ENCODE measurements around the gene ATP6V0E1. TPM values are rescaled to one million over a fixed set of nuclear protein-coding genes. Genes with fewer than 3 reads are reported as not detected.
A peak's percentile ranks its signal among the peaks of the same experiment; 100 is the strongest.

ATP6V0E1 gene
- total RNA-seq: 100 to 1,000 TPM; 110 to 144 TPM

DNA sequence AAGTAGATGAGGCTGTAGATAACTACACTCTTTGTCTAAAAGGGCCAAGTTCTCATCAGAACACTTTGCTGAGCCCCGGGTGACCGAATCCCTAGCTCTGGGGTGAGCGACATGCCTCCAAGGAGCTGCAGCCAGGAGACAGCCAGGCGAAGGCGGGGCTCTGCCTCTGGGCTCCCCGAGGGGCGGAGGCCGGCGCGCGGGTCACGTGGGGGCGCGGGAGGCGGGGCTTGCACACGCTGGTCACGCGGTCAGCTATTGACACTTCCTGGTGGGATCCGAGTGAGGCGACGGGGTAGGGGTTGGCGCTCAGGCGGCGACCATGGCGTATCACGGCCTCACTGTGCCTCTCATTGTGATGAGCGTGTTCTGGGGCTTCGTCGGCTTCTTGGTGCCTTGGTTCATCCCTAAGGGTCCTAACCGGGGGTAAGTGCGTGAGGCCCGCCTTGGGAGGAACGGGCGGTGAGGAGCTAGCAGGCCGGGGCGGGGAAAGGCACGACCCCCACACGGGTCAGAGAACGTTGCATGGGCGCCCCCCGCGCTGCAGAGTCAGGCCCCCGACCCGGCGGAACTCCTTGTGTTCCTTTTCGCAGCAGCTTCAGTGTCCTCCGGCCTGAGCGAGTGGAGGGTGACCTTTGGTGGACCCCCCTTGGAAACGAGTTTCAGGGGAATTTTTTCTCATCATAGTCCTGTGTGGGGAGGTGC lies at the start of gene ATP6V0E1:
Gene ATP6V0E1, plus strand, starts transcription at position 230 of the 702 bp plus-strand sequence. Its CDS starts 90 bp downstream, at position 320.
- Mint-ChIP-seq H3K36me3 (peaks cover 26% of the 10 kb centered on the region), H3K4me3 (peak within 1 kb of the TSS; percentile 94), H3K27me3 (no peaks in the 10 kb centered on the region), H3K4me1 (peaks cover 27% of the 10 kb centered on the region), H3K27ac (peak within 1 kb of the TSS; percentile 99), H3K9me3 (ENCODE audit: low read depth) (no peaks in the 10 kb centered on the region)
- ATAC-seq: peak; percentile 96
- CTCF ChIA-PET: interaction anchor here (0.6 to 2.8 kb wide), 25 partner anchors 11 to 348 kb away, joined by 3 to 28 read pairs (median 5); partner anchors contain the start of genes BNIP1 and RPL26L1
- peak; percentile 97 for DNase-seq

DNA sequence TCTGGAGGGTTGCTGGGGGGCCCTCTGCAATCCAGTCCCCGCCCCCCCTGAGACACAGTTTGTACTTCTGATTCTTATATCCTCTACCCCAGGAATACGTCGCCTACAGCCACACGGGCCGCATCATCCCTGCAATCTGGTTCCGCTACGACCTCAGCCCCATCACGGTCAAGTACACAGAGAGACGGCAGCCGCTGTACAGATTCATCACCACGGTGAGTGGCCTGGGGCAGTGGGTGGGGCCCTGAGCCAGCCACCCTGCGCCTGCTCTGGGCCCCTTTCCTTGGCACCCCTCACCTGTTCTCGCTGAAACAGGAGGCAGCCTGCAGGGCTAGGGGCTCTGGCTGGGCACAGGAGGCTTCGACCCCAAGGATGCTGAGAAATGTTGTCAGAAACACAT lies 48.5 kb upstream of the ATP6V0E1 start:
- H3K4me1 Mint-ChIP-seq: peaks cover 2% of the 10 kb centered on the region
- H3K36me3 Mint-ChIP-seq: no peaks in the 10 kb centered on the region
- CTCF ChIA-PET: interaction anchor here (1.2 to 14.2 kb wide), 3 partner anchors 215 to 225 kb away, joined by 3 to 291 read pairs (median 11); no protein-coding TSS in a partner anchor
- no peaks in the 10 kb centered on the region for H3K27me3 Mint-ChIP-seq
- ATAC-seq: no peak
- no peaks in the 10 kb centered on the region for H3K9me3 Mint-ChIP-seq (ENCODE audit: low read depth)
- no peak overlapping the region for H3K4me3 Mint-ChIP-seq
- no peak overlapping the region for H3K27ac Mint-ChIP-seq
- DNase-seq: no peak

DNA sequence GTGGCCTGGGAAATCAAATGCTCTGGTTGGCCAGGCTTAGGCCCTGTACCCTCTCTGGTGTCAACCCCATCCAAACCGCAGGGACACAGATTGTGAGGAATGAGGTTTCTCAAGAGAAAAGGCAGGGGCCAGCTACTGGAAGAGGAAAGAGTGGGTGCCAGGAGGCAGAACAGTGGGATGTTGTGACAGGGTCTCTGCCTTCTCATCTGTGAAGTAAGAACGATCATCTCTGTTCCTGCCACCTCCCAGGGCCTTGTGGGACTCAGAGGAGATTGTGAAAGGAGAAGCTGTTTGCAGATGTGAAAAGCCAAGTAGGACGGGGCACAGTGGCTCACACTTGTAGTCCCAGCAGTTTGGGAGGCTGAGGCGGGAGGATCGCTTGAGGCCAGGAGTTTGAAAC lies 47.2 kb upstream of the ATP6V0E1 start:
- no peak overlapping the region for H3K4me3 Mint-ChIP-seq
- H3K27ac Mint-ChIP-seq: no peak overlapping the region
- ATAC-seq (no peak), DNase-seq (no peak)
- CTCF ChIA-PET: interaction anchor here (1.2 to 14.2 kb wide), 4 partner anchors 164 to 227 kb away, joined by 3 to 291 read pairs (median 7); no protein-coding TSS in a partner anchor
- H3K36me3 Mint-ChIP-seq: no peaks in the 10 kb centered on the region
- peaks cover 2% of the 10 kb centered on the region for H3K4me1 Mint-ChIP-seq
- H3K27me3 Mint-ChIP-seq: no peaks in the 10 kb centered on the region
- H3K9me3 Mint-ChIP-seq (ENCODE audit: low read depth): no peaks in the 10 kb centered on the region

DNA sequence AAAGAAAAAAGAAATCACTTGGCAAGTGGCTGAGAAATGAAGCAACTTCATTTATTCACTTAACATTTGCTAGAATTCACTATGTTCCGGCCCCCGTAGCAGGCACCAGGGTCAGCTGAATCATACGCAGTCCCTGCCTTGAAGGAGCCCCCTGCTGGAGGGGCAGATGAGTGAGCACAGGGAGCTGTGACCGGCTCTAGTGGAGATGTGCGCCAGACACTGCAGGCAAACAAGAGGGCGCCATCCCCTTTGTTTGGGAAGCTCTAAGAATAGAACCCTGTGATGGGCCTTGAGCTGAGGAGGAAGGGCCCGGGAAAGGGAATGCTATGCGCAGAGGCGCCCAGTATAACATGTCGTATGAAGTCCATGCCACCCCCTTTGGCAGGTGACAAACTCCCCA lies 44.5 kb upstream of the ATP6V0E1 start:
- Mint-ChIP-seq H3K9me3 (ENCODE audit: low read depth) (no peaks in the 10 kb centered on the region), H3K4me3 (no peak overlapping the region), H3K4me1 (no peaks in the 10 kb centered on the region), H3K36me3 (no peaks in the 10 kb centered on the region), H3K27me3 (no peaks in the 10 kb centered on the region), H3K27ac (no peak overlapping the region)
- CTCF ChIA-PET: interaction anchor here (1.2 to 14.2 kb wide), 3 partner anchors 7 to 229 kb away, joined by 3 to 291 read pairs (median 7); no protein-coding TSS in a partner anchor
- DNase-seq (no peak), ATAC-seq (no peak)

DNA sequence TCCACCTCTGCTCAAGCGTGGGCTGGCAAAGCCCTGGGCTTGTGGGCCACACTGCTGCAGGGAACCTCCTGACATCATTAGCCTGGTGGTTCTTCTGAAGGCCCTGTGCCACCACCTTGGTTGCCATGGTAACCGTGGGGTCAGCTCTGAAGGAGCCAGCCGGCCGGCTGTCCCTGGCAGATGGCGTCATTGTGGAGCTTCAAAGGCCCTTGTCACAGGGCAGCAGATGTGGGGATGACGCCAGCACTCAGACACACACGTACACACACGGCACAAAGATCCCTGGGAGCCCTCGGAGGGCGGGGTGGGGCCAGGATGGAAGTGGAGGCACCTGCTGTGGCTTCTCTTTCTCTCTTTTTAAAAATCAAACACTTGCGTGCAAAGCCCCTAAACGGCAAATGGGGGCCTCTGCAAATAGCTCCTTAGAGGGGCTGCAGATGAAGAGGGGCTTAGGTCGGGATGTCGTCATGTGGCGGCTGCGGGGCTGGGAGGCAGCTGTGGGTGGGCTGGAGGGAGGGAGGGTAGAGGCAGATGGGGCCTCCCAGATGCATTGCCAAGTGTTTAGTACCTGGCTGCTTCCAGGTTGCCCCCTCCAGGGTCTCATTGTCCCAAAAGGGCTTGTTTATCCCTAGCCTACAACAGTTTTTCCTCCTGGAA lies 43.8 kb upstream of the ATP6V0E1 start:
- Mint-ChIP-seq H3K27ac (no peak overlapping the region), H3K27me3 (no peaks in the 10 kb centered on the region), H3K4me1 (no peaks in the 10 kb centered on the region), H3K9me3 (ENCODE audit: low read depth) (no peaks in the 10 kb centered on the region), H3K36me3 (no peaks in the 10 kb centered on the region), H3K4me3 (no peak overlapping the region)
- DNase-seq (no peak), ATAC-seq (no peak)
- CTCF ChIA-PET: interaction anchor here (1.0 to 14.2 kb wide), 6 partner anchors 8 to 230 kb away, joined by 3 to 291 read pairs (median 5); no protein-coding TSS in a partner anchor

DNA sequence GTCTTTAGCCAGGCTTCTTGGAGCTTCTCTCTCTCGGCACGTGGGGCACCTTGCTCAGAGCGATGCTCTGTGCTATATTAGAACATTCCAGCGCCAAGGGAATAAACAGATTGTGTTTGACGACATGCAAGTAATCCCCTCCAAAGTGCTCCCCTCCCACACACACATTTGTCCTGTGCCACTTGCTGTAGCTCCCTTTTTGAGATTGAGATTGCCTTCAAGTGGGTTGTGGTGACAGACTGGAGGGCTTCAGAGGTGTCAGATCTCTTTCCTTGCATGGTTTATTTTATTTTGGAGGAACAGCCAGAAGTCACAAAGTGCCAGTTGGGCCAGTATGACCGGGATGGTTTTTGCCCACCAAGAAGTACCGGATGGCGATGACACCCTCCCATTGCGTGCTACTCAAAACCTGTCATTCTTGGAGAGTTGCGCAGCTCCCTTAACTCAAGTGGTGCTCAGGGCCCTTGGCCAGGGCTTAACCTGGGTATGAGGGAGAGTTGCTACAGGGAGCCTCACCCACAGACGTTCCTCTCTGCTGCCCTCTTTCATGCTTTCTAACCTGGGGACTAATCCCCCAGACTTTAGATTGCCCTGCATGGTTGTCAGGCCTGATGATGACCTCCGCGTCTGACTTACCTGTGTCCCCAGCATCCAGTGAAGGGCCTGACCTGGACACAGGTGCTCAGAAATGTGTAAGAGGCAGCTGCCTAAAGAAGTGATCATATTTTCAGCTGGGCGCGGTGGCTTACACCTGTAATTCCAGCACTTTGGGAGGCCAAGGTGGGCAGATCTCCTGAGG lies 43.1 kb upstream of the ATP6V0E1 start:
- ATAC-seq: no peak
- CTCF ChIA-PET: interaction anchor here (1.0 to 2.3 kb wide), 5 partner anchors 9 to 226 kb away, joined by 3 to 7 read pairs (median 3); no protein-coding TSS in a partner anchor
- no peaks in the 10 kb centered on the region for H3K4me1 Mint-ChIP-seq

DNA sequence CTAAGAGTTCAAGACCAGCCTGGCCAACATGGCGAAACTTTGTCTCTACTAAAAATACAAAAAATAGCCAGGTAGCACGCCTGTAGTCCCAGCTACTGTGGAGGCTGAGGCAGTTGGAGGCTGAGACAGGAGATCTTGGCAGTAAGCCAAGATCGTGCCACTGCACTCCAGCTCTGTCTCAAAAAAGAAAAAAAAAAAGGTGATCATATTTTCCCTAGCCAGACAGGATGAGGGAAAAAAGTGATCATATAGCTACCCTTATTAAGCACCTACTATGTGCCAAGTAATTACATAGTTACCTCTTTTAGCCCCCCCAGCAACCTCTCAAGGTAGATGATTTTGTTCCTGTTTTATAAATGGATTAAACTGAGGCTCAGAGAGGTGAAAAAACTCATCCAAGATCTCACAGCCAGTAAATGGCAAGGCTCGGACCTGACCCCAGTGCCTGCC lies 42.5 kb upstream of the ATP6V0E1 start:
- no peak overlapping the region for H3K4me3 Mint-ChIP-seq
- H3K27ac Mint-ChIP-seq: no peak overlapping the region
- H3K4me1 Mint-ChIP-seq: no peaks in the 10 kb centered on the region
- CTCF ChIA-PET: interaction anchor here (1.8 to 2.3 kb wide), 3 partner anchors 9 to 226 kb away, joined by 7 read pairs; no protein-coding TSS in a partner anchor
- H3K9me3 Mint-ChIP-seq (ENCODE audit: low read depth): no peaks in the 10 kb centered on the region
- no peaks in the 10 kb centered on the region for H3K36me3 Mint-ChIP-seq
- no peak for DNase-seq
- ATAC-seq: no peak
- H3K27me3 Mint-ChIP-seq: no peaks in the 10 kb centered on the region

More for the DNA sequence above, 43.1 kb upstream of the ATP6V0E1 start:
- no peaks in the 10 kb centered on the region for H3K36me3 Mint-ChIP-seq
- H3K4me3 Mint-ChIP-seq: no peak overlapping the region
- no peaks in the 10 kb centered on the region for H3K27me3 Mint-ChIP-seq
- no peak for DNase-seq
- no peak overlapping the region for H3K27ac Mint-ChIP-seq
- H3K9me3 Mint-ChIP-seq (ENCODE audit: low read depth): no peaks in the 10 kb centered on the region

DNA sequence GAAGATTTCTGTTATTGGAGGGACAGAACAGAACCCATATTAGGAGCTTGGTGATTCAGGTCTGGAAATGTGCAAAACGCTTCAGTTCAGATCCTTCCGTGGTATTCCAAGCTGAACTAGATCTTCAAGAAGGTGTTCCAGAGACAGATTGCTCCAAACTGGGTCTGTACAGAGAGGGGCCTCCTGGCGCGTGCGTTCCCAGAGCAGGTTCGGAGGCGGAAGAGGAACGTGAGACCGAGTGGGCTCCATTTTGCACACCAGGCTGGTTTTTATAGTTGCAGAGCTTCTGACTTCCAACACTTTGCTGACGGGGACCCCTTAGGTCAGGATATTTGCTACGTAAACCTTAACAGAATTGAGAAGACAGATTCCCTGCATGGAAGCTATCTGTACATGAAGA lies 41.0 kb upstream of the ATP6V0E1 start:
- no peaks in the 10 kb centered on the region for H3K36me3 Mint-ChIP-seq
- no peak for DNase-seq
- H3K27me3 Mint-ChIP-seq: no peaks in the 10 kb centered on the region
- H3K27ac Mint-ChIP-seq: no peak overlapping the region
- no peaks in the 10 kb centered on the region for H3K9me3 Mint-ChIP-seq (ENCODE audit: low read depth)
- CTCF ChIA-PET: interaction anchor here (1.8 kb wide), 1 partner anchor 10 kb away, joined by 7 read pairs; no protein-coding TSS in a partner anchor
- ATAC-seq: no peak
- H3K4me3 Mint-ChIP-seq: no peak overlapping the region
- H3K4me1 Mint-ChIP-seq: no peaks in the 10 kb centered on the region

DNA sequence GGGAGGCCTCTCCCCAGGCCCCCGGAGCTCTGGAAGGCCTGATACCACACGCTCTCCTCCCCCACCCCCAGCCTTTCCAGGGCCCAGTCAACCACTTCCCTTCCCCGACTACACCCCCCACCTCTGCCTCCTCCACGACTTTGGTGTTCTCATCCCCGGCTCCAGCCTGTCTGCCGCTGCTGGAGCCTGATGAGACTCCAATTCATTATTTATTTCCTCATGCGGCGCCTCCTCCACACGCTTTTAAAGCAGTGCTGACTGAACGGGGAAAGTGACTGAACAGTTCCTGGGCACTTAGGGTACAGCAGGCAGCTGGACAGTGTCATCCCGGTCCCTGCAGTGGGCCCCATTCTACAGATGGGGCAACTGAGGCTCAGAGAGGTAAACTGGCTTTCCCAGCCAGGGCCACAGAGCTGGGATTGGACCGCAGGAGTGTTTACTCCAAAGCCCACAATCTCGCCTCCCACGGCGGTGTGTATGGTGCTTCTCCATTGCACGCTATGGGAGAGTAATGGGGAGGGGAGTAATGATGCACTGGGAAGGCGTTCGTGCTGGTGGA lies 40.2 kb upstream of the ATP6V0E1 start:
- no peaks in the 10 kb centered on the region for H3K36me3 Mint-ChIP-seq
- DNase-seq (no peak), ATAC-seq (no peak)
- no peak overlapping the region for H3K27ac Mint-ChIP-seq
- H3K4me1 Mint-ChIP-seq: no peaks in the 10 kb centered on the region
- H3K4me3 Mint-ChIP-seq: no peak overlapping the region
- no peaks in the 10 kb centered on the region for H3K27me3 Mint-ChIP-seq
- CTCF ChIA-PET: interaction anchor here (0.6 kb wide), 1 partner anchor 31 kb away, joined by 3 read pairs; no protein-coding TSS in a partner anchor
- H3K9me3 Mint-ChIP-seq (ENCODE audit: low read depth): no peaks in the 10 kb centered on the region

DNA sequence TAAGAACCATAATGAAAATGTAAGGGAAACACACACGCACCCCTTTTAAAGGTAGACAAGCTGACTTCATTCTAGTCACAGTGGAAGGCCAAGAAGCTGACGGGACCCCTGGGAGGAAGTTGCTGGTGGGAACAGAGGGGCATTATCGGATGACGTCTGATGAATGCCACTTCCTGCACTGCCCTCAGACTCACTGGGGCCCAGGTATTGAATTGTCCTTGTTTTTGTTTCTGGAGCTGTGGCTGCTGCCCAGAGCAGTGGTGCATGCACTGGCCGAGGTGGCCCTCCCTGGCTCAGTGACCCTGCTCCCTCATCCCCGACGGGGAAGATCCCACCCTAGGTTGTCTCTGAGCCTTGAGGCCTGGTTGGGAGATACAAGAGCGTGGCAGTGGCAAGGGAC lies 39.7 kb upstream of the ATP6V0E1 start:
- Mint-ChIP-seq H3K9me3 (ENCODE audit: low read depth) (no peaks in the 10 kb centered on the region), H3K27me3 (no peaks in the 10 kb centered on the region), H3K27ac (no peak overlapping the region), H3K4me3 (no peak overlapping the region), H3K36me3 (no peaks in the 10 kb centered on the region), H3K4me1 (no peaks in the 10 kb centered on the region)
- DNase-seq (no peak), ATAC-seq (no peak)
- CTCF ChIA-PET: interaction anchor here (0.6 kb wide), 1 partner anchor 32 kb away, joined by 3 read pairs; no protein-coding TSS in a partner anchor

DNA sequence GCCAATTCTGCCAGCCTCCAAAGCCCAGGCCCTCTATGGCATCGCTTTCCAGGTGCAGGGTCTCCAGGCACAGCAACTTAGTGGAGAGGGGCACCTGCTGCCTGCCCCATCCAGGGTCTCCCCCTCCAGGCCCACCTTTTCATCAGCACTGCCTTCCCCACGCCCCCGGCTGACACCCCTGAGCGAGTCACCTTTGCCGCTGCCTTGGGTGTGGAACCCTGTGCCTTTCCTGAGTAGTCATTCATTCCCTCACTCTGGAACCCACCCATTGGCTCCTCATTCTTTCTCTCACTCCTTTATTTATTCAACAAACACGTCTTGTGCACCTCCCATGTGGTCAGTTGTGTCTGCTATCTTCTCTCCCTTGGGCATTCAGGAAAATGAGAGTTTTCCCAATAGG lies 38.8 kb upstream of the ATP6V0E1 start:
- DNase-seq: no peak
- ATAC-seq: no peak
- H3K4me1 Mint-ChIP-seq: no peaks in the 10 kb centered on the region
- H3K27me3 Mint-ChIP-seq: no peaks in the 10 kb centered on the region
- H3K27ac Mint-ChIP-seq: no peak overlapping the region
- no peak overlapping the region for H3K4me3 Mint-ChIP-seq
- CTCF ChIA-PET: no interaction called here
- H3K9me3 Mint-ChIP-seq (ENCODE audit: low read depth): no peaks in the 10 kb centered on the region
- no peaks in the 10 kb centered on the region for H3K36me3 Mint-ChIP-seq

DNA sequence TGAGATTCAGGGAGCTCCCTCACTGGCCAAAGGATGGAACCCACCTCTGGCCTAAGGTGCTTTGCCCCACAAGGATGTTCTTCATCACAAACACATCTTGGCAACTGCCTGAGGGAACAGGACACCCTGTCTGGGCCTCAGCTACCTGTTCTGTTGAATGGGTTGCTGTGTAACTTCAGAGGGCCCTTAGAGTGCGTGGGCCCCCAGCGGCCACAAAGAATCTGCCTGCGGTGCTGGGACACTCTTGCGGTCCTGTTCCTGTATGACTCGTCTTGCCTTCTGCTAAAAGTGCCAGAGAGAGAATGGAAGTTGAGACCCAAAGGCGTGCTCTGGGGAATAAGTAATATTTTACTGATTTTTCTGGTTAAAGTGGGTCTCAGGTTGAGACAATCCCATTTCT lies 38.4 kb upstream of the ATP6V0E1 start:
- no peaks in the 10 kb centered on the region for H3K9me3 Mint-ChIP-seq (ENCODE audit: low read depth)
- ATAC-seq: no peak
- H3K27me3 Mint-ChIP-seq: no peaks in the 10 kb centered on the region
- H3K36me3 Mint-ChIP-seq: no peaks in the 10 kb centered on the region
- CTCF ChIA-PET: no interaction called here
- H3K4me3 Mint-ChIP-seq: no peak overlapping the region
- H3K4me1 Mint-ChIP-seq: no peaks in the 10 kb centered on the region
- no peak overlapping the region for H3K27ac Mint-ChIP-seq
- no peak for DNase-seq

DNA sequence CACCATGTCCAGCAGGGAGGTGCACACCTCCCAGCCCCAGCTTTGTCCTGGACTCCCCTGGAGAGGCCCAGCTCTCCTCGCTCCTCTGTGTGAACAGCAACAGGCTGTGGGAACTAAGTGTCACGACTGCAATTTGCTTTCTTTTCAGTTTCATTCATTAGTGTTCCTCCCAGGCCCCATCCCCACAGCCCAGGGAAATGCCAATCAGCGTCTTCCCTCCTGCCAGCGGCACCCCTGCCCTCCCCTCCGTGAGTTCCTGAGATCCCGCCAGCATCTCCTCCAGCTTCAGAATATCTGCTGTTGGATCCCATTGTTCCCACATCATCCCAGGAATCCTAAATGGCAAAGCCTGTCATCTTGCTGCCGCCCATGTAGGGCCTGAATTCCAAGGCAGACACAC lies 37.4 kb upstream of the ATP6V0E1 start:
- Mint-ChIP-seq H3K27me3 (no peaks in the 10 kb centered on the region), H3K9me3 (ENCODE audit: low read depth) (no peaks in the 10 kb centered on the region), H3K36me3 (no peaks in the 10 kb centered on the region), H3K4me1 (no peaks in the 10 kb centered on the region), H3K27ac (no peak overlapping the region), H3K4me3 (no peak overlapping the region)
- DNase-seq: no peak
- CTCF ChIA-PET: no interaction called here
- ATAC-seq: no peak
